Rectal smooth muscle tissue (tissue), 1 donor: ENCODE results near the gene PIK3C2B.
"Not testable (repeated sequence)": the region's sequence is repeated elsewhere in the genome, so short reads cannot be mapped to it uniquely, and the experiment has no call there.

Experiments used
- H3K27ac ChIP-seq: one replicate; pipeline ENCODE4 v1.7.0; 2013; ENCODE audit warnings: low read depth, low read length, inconsistent platforms
- H3K27me3 ChIP-seq: one replicate; pipeline ENCODE4 v1.7.0; 2013; ENCODE audit warnings: low read length; ENCODE audit not compliant: control insufficient read depth, insufficient read depth
- H3K36me3 ChIP-seq: one replicate; pipeline ENCODE4 v1.7.0; 2013; ENCODE audit warnings: low read length; ENCODE audit not compliant: control insufficient read depth, insufficient read depth
- H3K4me1 ChIP-seq: one replicate; pipeline ENCODE4 v1.7.0; 2013; ENCODE audit warnings: low read length; ENCODE audit not compliant: control insufficient read depth, insufficient read depth
- H3K4me3 ChIP-seq: one replicate; pipeline ENCODE4 v1.7.0; 2013; ENCODE audit warnings: low read length
- H3K9ac ChIP-seq: one replicate; pipeline ENCODE4 v1.7.0; 2013; ENCODE audit warnings: low read length

The PIK3C2B gene

GRCh38 chr1:204494281-204495077, at the start of gene PIK3C2B:
Gene PIK3C2B, minus strand, starts transcription at chr1:204494805. Its CDS starts 25,003 bp downstream, at chr1:204469802.
- H3K27ac ChIP-seq = peak within 1 kb of the TSS; percentile 87
- no peaks in the 10 kb centered on the region for H3K27me3 ChIP-seq
- peaks cover 7% of the 10 kb centered on the region for H3K36me3 ChIP-seq
- H3K4me3 ChIP-seq = peak within 1 kb of the TSS; percentile 98
- H3K9ac ChIP-seq = peak within 1 kb of the TSS; percentile 92
- peaks cover 15% of the 10 kb centered on the region for H3K4me1 ChIP-seq

GRCh38 chr1:204544321-204544720, 49.7 kb upstream of the PIK3C2B start:
- Histone ChIP-seq H3K9ac (no peak overlapping the region), H3K27ac (no peak overlapping the region), H3K36me3 (peaks cover 27% of the 10 kb centered on the region), H3K27me3 (no peaks in the 10 kb centered on the region), H3K4me3 (no peak overlapping the region), H3K4me1 (no peaks in the 10 kb centered on the region)

DNA sequence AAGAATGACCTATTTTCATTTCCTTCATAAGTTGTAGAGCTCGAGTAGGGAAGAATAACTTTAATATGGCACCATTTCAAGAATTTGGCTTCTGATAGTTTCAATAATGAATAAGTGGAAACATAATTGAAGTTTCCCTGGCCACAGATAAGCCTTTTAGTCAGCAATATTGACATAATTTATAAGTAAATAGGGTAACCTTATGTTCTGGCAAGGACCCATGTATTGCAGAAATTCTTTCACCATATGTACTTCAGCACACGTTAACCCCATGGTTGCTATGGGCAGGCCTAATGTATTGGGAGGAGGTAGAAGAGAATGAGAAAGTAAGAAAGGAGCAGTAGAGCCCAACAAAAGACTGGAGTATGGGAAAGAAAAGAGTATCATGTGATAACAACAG, 47.0 kb upstream of the PIK3C2B start:
- H3K4me1 ChIP-seq = no peaks in the 10 kb centered on the region
- H3K4me3 ChIP-seq = no peak overlapping the region
- H3K36me3 ChIP-seq = peaks cover 38% of the 10 kb centered on the region
- no peak overlapping the region for H3K9ac ChIP-seq
- no peak overlapping the region for H3K27ac ChIP-seq
- H3K27me3 ChIP-seq = no peaks in the 10 kb centered on the region

DNA sequence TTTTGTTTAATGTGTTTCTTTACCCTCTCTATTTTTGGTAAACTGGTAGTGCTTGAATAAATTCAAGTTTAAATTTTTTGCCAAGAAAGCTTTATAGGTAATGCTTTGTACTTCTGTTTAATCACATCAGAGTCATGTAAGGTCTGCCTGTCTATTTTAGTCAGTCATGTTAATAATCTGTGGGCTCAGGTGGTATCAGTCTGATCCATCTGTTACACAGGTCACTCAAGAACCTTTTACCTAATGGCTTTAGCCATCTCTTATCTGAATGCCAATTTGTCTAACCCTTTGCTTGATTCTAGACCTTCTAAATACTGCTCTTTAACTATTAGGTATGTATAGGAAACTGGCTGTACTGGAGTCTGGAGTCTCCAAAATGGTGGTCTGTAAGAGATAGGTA, 38.2 kb upstream of the PIK3C2B start:
- Histone ChIP-seq H3K27ac (no peak overlapping the region), H3K9ac (no peak overlapping the region), H3K4me3 (no peak overlapping the region), H3K4me1 (no peaks in the 10 kb centered on the region), H3K27me3 (no peaks in the 10 kb centered on the region), H3K36me3 (peaks cover 41% of the 10 kb centered on the region)

GRCh38 chr1:204530932-204531331, 36.3 kb upstream of the PIK3C2B start:
- no peaks in the 10 kb centered on the region for H3K27me3 ChIP-seq
- no peak overlapping the region for H3K27ac ChIP-seq
- no peaks in the 10 kb centered on the region for H3K4me1 ChIP-seq
- peaks cover 45% of the 10 kb centered on the region for H3K36me3 ChIP-seq
- no peak overlapping the region for H3K4me3 ChIP-seq
- H3K9ac ChIP-seq = no peak overlapping the region

DNA sequence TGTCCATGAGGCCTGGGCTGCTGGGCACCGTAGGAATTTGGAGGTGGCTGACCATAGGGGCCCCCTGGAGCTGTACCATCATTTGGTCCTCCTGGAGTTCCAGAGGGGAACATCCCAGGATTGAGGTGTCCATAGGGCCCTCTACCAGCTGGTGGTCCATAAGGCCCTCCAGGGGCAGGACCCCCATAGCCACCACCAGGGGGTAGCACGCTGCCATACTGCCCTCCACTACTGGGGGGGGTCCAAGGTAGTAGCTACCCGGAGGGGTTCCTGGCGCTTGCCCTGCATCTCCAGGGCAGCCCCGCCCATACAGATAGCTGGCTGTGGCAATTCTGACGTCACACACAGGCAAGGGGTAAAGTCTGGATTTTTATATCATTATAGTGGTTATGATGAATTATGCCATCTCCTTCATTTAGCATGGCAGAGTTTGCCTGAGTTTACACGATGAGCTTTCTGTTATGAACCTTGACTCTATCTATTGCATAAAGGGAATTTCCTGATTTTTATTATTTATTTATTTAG, 34.8 kb upstream of the PIK3C2B start:
- no peaks in the 10 kb centered on the region for H3K4me1 ChIP-seq
- peaks cover 46% of the 10 kb centered on the region for H3K36me3 ChIP-seq
- H3K27me3 ChIP-seq = no peaks in the 10 kb centered on the region
- H3K27ac ChIP-seq = no peak overlapping the region
- H3K4me3 ChIP-seq = no peak overlapping the region
- no peak overlapping the region for H3K9ac ChIP-seq

DNA sequence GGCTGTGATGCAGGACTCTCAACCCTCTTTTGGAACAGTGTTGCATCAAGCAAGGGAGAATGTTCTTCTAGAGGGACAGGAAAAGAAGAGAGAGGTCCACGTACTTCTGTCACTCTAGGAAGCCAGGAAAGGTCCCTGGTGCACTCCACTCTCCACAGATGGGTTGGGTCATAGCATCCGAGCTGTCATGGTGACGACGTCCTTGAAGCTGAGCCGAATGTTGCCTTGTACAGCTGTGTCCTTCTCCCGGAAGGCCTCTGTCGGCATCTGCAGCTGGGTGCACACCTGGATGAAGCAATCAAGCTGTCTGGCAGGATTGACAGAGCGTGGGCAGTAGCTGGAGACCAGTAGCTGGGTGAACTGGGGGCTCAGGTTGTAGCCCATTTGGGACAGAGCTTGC, 34.1 kb upstream of the PIK3C2B start:
- Histone ChIP-seq H3K4me1 (no peaks in the 10 kb centered on the region), H3K36me3 (peaks cover 46% of the 10 kb centered on the region), H3K27me3 (no peaks in the 10 kb centered on the region), H3K27ac (no peak overlapping the region), H3K9ac (no peak overlapping the region), H3K4me3 (no peak overlapping the region)

DNA sequence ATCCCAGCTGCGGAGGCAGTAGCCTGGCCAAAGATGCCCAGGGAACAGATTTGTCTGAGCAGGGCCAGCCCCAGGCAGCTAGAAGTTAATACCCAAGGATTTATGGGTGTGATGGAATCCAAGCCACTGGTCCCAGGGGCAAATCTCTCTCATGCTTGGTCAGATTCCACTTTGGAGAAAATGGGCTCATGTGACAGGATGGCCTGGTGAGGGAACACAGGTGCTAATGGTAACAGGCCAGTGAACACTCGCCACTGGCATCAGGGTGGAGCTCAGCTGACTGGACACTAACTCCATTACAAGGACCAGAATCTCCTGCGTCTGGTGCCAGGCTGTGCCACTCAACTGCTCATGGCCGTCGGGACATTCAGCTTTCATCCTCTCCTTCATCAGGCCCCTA, 33.6 kb upstream of the PIK3C2B start:
- Histone ChIP-seq H3K4me3 (no peak overlapping the region), H3K4me1 (no peaks in the 10 kb centered on the region), H3K9ac (no peak overlapping the region), H3K27ac (no peak overlapping the region), H3K36me3 (peaks cover 46% of the 10 kb centered on the region), H3K27me3 (no peaks in the 10 kb centered on the region)

- Histone ChIP-seq H3K36me3 (peaks cover 23% of the 10 kb centered on the region), H3K27ac (no peak overlapping the region), H3K9ac (no peak overlapping the region), H3K27me3 (no peaks in the 10 kb centered on the region), H3K4me1 (no peaks in the 10 kb centered on the region), H3K4me3 (no peak overlapping the region)
Observed at GRCh38 chr1:204524986-204525385, 30.4 kb upstream of the PIK3C2B start.

DNA sequence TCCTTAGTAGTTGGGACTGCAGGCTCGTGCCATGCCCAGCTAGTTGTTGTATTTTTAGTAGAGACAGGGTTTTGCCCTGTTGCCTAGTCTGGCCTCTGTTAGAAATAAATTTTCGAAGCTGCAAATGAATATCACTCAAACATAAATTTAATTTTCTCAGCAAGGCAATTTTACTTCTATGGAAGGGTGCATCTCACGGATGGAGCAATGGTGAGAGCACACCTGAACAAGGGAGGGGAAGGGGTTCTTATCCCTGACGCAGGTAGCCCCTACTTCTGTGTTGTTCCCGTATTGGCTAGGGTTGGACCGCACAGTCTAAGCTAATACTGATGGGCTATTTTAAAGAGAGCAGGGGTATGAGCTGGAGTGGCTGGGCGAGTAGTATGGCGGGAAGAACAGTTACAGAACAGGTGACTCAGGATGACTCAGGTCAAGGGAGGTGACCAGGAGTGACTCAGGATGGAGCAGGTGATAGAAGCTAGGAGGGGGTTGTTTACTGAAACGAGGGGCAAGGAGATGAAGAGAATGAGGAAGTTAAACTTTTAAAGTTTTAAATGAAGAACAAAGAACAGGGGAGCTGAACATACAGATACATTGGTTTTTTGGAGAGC, 29.1 kb upstream of the PIK3C2B start:
- H3K27me3 ChIP-seq = no peaks in the 10 kb centered on the region
- no peak overlapping the region for H3K27ac ChIP-seq
- no peak overlapping the region for H3K9ac ChIP-seq
- H3K36me3 ChIP-seq = peaks cover 17% of the 10 kb centered on the region
- no peak overlapping the region for H3K4me3 ChIP-seq
- no peaks in the 10 kb centered on the region for H3K4me1 ChIP-seq

DNA sequence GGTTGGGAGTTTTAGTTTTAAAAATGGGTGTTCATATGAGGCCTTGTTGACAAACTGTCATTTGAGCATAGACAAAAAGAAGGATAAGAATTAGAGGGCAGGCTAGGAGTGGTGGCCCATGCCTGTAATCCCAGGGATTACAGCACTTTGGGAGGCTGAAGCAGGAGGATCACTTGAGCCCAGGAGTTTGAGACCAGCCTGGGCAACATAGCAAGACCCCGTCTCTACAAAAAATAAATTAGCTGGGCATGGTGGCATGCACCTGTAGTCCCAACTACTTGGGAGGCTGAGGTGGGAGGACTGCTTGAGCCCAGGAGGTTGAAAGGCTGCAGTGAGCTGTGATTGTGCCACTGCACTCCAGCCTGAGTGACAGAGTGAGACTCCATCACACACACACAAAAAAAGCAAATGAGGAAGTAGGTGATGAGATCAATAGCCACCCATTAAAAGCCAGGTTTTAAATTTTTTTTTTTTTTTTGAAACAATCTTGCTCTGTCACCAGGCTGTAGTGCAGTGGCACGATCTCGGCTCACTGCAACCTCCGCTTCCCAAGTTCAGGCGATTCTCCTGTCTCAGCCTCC, 27.4 kb upstream of the PIK3C2B start:
- H3K27me3 ChIP-seq, H3K9ac ChIP-seq, H3K4me1 ChIP-seq, H3K27ac ChIP-seq, H3K4me3 ChIP-seq, H3K36me3 ChIP-seq: not testable (repeated sequence)

DNA sequence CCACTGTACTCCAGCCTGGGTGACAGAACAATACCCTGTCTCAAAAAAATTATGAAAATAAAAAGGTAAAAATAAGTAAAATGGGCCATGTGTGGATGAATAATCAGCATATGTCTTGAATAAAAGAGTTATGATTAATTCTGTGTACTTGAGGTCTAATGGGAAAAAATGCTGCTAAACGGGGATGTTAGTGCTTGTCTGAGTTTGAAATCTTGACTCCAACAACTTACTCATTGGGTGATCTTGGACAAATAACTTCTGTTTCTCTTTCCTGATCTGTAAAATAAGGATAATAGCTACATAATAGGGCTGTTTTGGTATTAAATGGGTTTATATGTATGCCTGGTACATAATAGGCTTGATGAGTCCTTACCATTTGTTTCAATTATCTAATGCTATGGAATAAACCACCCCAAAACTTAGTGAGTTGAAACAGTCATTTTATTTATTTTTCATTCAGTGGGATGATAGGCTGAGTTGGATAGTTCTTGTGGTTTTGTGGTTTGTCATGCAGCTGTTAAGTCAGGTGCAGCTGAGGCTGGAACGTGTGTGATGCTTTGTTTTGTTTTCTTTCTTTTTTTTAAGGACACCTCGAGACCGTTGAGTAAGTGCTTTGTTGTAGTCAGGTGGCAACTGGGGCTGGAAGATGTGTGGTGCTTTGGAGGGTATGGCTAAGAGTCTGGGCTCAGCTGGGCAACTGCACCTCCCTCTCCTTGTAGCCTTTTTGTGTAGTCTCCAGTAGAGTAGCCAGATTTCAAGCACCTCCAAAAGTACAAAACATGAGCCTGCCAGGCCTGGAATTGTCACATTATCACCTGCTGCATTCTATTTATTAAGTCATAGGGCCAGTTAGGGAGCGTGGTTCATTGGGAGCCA, 26.5 kb upstream of the PIK3C2B start:
- Histone ChIP-seq H3K27me3 (no peaks in the 10 kb centered on the region), H3K27ac (no peak overlapping the region), H3K9ac (no peak overlapping the region), H3K4me1 (peaks cover 4% of the 10 kb centered on the region), H3K4me3 (no peak overlapping the region), H3K36me3 (peaks cover 3% of the 10 kb centered on the region)
